Tongue (tissue), 2 donors: ENCODE results near the gene CCDC150. TPM values are rescaled to one million over a fixed set of nuclear protein-coding genes. Genes with fewer than 3 reads are reported as not detected.
"Not testable (repeated sequence)": the region's sequence is repeated elsewhere in the genome, so short reads cannot be mapped to it uniquely, and the experiment has no call there.

Experiments used
- DNase-seq: peaks from one replicate; pipeline ENCODE4 v3.0.0-alpha.2; 2015
- total RNA-seq: library from RNA; depleted of rRNA; stranded (reverse); fragments of >200 nt; gene quantifications from one replicate; pipeline ENCODE4 v1.2.3, GENCODE V29; 2014

Gene CCDC150
- total RNA-seq, 1 donor from 2014 or later = 2.4 TPM

GRCh38 chr2:196638765-196639164 lies 750 bp upstream of the CCDC150 start:
- no peak for DNase-seq

- DNase-seq = no peak
These were observed 575 bp downstream of the CCDC150 start for GRCh38 chr2:196640031-196640548.

- DNase-seq = no peak
These were observed 9.7 kb downstream of the CCDC150 start for GRCh38 chr2:196649202-196649601.

GRCh38 chr2:196651387-196652094 lies 12.0 kb downstream of the CCDC150 start:
- no peak for DNase-seq

GRCh38 chr2:196652869-196653268 lies 13.4 kb downstream of the CCDC150 start:
- DNase-seq = no peak

- no peak for DNase-seq
These were observed 14.3 kb downstream of the CCDC150 start for GRCh38 chr2:196653843-196654242.

GRCh38 chr2:196655761-196656160 lies 16.2 kb downstream of the CCDC150 start:
- no peak for DNase-seq

- DNase-seq = no peak
These were observed 17.8 kb downstream of the CCDC150 start for GRCh38 chr2:196657333-196657732.

- no peak for DNase-seq
These were observed 20.3 kb downstream of the CCDC150 start for GRCh38 chr2:196659844-196660243.

- DNase-seq = no peak
These were observed 20.7 kb downstream of the CCDC150 start for GRCh38 chr2:196660244-196660643.

- DNase-seq = no peak
These were observed 30.8 kb downstream of the CCDC150 start for GRCh38 chr2:196670342-196670741.

GRCh38 chr2:196675963-196676362 lies 36.4 kb downstream of the CCDC150 start:
- no peak for DNase-seq

GRCh38 chr2:196677404-196677803 lies 37.9 kb downstream of the CCDC150 start:
- DNase-seq = no peak

GRCh38 chr2:196679368-196679767 lies 39.9 kb downstream of the CCDC150 start:
- no peak for DNase-seq

GRCh38 chr2:196681510-196681909 lies 42.0 kb downstream of the CCDC150 start:
- no peak for DNase-seq

GRCh38 chr2:196685792-196686191 lies 46.3 kb downstream of the CCDC150 start:
- no peak for DNase-seq

GRCh38 chr2:196686737-196687136 lies 47.2 kb downstream of the CCDC150 start:
- DNase-seq = not testable (repeated sequence)

- DNase-seq = no peak
These were observed 57.0 kb downstream of the CCDC150 start for GRCh38 chr2:196696423-196697079.

- DNase-seq = no peak
These were observed 58.3 kb downstream of the CCDC150 start for GRCh38 chr2:196697825-196698224.

- DNase-seq = no peak
These were observed 63.1 kb downstream of the CCDC150 start for GRCh38 chr2:196702641-196703040.

GRCh38 chr2:196703695-196704094 lies 64.2 kb downstream of the CCDC150 start:
- DNase-seq = no peak

GRCh38 chr2:196710056-196710455 lies 70.5 kb downstream of the CCDC150 start:
- not testable (repeated sequence) for DNase-seq

GRCh38 chr2:196711625-196712024 lies 72.1 kb downstream of the CCDC150 start:
- no peak for DNase-seq

- DNase-seq = no peak
These were observed 73.4 kb downstream of the CCDC150 start for GRCh38 chr2:196712867-196713266.
